GM21723 (cell line): ENCODE results near the gene ARHGEF25.
"Not testable (repeated sequence)": the region's sequence is repeated elsewhere in the genome, so short reads cannot be mapped to it uniquely, and the experiment has no call there.

Experiments used
- ATAC-seq: cut with Tn5 transposase; IDR thresholded peaks from one replicate; pipeline ENCODE4 v1.9.1; 2021; ENCODE audit warnings: mild to moderate bottlenecking, moderate library complexity; ENCODE audit not compliant: unreplicated experiment

Gene ARHGEF25

GRCh38 chr12:57632958-57633840 lies 22.0 kb downstream of the ARHGEF25 start, which contains the start of gene B4GALNT1:
Gene B4GALNT1 (minus strand): TSS chr12:57633201. CDS start chr12:57632132, 1,069 bp downstream.
- peak; percentile 81 for ATAC-seq

DNA sequence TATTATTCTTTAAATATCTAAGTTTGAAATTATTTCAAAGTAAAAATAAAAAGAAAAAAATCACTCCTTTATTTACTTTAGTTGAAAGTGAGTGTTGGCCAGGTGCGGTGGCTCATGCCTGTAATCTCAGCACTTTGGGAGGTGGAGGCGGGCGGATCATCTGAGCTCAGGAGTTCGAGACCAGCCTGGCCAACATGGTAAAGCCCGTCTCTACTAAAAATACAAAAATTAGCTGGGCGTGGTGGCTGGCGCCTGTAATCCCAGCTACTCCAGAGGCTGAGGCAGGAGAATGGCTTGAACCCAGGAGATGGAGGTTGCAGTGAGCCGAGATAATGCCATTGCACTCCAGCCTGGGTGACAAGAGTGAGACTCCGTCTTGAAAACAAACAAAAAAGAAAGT lies 25.5 kb downstream of the ARHGEF25 start:
- not testable (repeated sequence) for ATAC-seq

- no peak for ATAC-seq
Observed at GRCh38 chr12:57637364-57637763, 26.1 kb downstream of the ARHGEF25 start.

GRCh38 chr12:57638096-57638495 lies 26.9 kb downstream of the ARHGEF25 start:
- ATAC-seq, result no peak

GRCh38 chr12:57640175-57641042 lies 29.2 kb downstream of the ARHGEF25 start:
- no peak for ATAC-seq

DNA sequence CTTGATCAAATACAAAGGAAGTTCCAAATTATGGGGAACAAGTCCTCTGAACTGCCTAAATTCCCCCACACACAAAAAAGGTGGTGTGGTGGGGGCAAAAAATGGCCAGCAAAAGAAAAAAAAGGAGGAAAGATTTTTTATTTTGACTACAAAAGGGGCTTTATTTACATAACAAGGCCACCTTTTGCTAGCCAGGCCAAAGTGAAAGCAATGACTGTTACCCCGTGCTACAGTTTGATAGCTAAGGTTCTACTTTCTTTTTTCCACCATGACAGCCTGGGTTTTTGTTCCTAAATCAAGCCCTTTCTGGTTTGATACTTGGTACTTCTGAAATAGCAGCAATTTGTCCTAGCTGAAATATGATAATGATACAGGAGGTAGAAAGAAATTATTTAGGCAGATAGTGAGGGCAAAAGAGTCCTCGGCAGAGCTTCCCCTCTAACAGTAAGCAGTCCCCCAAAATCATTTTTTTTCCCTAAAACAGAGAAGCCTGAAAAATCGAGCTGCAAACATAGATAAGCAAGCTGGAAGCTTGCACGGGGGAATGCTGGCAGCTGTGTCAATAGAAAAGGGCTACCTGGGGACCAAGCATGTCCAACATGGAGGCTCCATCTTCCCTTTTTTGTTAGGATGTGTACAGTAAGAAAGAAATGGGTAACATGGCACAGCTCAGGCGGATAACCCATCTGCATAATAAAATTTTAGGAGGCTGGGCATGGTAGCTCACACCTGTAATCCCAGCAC lies 30.6 kb downstream of the ARHGEF25 start:
- no peak for ATAC-seq

GRCh38 chr12:57645990-57646658 lies 34.9 kb downstream of the ARHGEF25 start:
- not testable (repeated sequence) for ATAC-seq

DNA sequence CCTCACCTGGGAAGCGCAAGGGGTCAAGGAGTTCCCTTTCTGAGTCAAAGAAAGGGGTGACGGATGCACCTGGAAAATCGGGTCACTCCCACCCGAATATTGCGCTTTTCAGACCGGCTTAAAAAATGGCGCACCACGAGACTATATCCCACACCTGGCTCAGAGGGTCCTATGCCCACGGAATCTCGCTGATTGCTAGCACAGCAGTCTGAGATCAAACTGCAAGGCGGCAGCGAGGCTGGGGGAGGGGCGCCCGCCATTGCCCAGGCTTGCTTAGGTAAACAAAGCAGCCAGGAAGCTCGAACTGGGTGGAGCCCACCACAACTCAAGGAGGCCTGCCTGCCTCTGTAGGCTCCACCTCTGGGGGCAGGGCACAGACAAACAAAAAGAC lies 35.4 kb downstream of the ARHGEF25 start:
- ATAC-seq, result not testable (repeated sequence)

DNA sequence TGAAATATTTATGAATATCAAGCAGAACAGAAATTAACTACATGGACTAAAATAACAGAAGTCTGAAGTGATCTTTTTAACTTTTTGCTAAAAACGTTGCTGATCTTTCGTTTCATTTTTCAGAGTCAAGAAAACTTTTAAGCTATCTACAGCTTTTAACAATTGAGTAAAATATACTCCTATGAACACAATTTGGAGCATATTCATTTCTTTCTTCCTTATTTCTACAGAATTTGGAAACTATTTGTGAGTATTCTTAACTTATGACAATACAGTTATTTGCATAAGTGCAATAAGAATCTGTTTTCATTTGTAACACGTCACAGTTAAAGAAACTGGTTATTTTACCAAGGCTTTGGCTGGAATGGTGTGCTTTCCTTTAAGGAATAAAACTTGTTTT lies 42.8 kb downstream of the ARHGEF25 start:
- ATAC-seq, result no peak

DNA sequence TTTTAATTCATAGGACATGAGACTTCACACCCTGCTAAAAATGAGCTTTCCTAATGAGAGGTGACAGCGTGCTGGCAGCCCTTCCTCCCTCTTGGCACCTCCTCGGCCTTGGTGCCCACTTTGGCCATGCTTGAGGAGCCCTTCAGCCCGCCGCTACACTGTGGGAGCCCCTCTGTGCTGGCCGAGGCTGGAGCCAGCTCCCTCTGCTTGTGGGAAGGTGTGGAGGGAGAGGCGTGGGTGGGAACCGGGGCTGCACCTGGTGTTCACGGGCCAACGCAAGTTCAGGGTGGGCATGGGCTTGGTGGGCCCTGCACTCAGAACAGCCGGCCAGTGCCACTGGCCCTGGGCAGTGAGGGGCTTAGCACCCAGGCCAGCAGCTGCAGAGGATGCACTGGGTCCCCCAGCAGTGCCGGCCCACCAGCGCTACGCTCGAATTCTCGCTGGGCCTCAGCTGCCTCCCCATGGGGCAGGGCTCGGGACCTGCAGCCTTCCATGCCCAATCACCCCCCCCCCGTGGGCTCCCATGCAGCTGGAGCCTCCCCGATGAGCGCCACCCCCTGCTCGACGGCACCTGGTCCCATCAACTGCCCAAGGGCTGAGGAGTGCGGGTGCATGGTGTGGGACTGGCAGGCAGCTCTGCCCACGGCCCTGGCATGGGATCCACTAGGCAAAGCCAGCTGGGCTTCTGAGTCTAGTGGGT lies 44.5 kb downstream of the ARHGEF25 start:
- ATAC-seq, result no peak

- not testable (repeated sequence) for ATAC-seq
Observed at GRCh38 chr12:57656408-57656807, 45.2 kb downstream of the ARHGEF25 start.

- ATAC-seq, result no peak
Observed at GRCh38 chr12:57657744-57658143, 46.5 kb downstream of the ARHGEF25 start.

DNA sequence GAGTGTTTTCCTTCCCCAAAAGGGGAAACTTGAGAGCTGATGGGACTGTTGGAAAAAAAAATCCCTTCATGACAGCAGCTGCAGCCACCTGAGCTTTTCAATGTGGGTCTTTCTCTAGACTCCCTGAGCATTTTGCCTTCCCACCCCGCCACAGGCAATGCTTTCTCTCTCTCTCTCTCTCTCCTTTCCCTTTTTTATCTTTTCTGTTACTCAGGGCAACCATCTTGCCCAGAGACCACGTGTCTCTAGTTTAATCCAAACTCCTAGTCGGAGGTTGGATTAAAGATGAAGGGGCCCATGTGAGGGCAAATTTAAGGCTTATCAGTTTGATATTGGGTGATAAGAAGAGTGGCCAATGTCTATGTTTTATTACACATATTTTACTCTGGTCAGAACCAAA lies 47.7 kb downstream of the ARHGEF25 start:
- no peak for ATAC-seq

- no peak for ATAC-seq
Observed at GRCh38 chr12:57661376-57661775, 50.1 kb downstream of the ARHGEF25 start.

GRCh38 chr12:57665066-57665820 lies 54.0 kb downstream of the ARHGEF25 start:
- ATAC-seq, result not testable (repeated sequence)
